ENCODE measurements around the gene CCDC68. TPM values are rescaled to one million over a fixed set of nuclear protein-coding genes. Genes with fewer than 3 reads are reported as not detected.
A peak's percentile ranks its signal among the peaks of the same experiment; 100 is the strongest.

The CCDC68 gene
- total RNA-seq, 4 donors from 2014 or later = 3.6 to 8.3 (median 5.5) TPM

DNA sequence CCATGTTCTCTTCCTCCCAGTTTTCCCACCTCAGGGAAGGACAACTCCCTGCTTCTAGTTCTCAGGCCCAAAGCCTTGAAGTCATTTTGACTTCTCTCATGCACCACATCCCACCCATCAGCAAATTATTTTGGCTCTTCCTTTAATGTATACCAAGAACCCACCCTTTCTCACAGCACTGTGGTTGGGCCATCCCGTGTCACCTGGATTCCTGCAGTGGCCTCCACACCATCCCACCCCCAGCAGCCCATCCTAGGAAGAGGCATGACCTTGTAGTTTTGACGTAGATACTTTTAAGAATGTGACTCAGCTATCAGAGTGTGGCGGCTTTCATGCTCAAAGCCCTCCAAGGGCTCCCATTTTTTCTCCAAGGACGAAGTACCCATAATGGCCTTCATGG is 25.6 kb upstream of the CCDC68 start:
- ATAC-seq = no peak
- no peaks in the 10 kb centered on the region for H3K4me1 ChIP-seq
- no peak overlapping the region for H3K4me3 ChIP-seq
- WGBS, 2 donors (ENCODE audit: low coverage in 1 of 2) = 82 to 84% methylated on average over 2 to 4 of the region's 4 CpGs
- no peaks in the 10 kb centered on the region for H3K36me3 ChIP-seq
- H3K9me3 ChIP-seq = no peaks in the 10 kb centered on the region
- H3K27ac ChIP-seq = no peak overlapping the region
- TF ChIP-seq POLR2AphosphoS5 (IDR thresholded peaks at IDR 0.05) (no peak), EP300 (IDR thresholded peaks at IDR 0.05) (no peak), POLR2A (IDR thresholded peaks at IDR 0.05) (no peak)
- TF ChIP-seq, protein P1, sequence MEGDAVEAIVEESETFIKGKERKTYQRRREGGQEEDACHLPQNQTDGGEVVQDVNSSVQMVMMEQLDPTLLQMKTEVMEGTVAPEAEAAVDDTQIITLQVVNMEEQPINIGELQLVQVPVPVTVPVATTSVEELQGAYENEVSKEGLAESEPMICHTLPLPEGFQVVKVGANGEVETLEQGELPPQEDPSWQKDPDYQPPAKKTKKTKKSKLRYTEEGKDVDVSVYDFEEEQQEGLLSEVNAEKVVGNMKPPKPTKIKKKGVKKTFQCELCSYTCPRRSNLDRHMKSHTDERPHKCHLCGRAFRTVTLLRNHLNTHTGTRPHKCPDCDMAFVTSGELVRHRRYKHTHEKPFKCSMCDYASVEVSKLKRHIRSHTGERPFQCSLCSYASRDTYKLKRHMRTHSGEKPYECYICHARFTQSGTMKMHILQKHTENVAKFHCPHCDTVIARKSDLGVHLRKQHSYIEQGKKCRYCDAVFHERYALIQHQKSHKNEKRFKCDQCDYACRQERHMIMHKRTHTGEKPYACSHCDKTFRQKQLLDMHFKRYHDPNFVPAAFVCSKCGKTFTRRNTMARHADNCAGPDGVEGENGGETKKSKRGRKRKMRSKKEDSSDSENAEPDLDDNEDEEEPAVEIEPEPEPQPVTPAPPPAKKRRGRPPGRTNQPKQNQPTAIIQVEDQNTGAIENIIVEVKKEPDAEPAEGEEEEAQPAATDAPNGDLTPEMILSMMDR (IDR thresholded peaks at IDR 0.05) = no peak
- no peaks in the 10 kb centered on the region for H3K27me3 ChIP-seq

DNA sequence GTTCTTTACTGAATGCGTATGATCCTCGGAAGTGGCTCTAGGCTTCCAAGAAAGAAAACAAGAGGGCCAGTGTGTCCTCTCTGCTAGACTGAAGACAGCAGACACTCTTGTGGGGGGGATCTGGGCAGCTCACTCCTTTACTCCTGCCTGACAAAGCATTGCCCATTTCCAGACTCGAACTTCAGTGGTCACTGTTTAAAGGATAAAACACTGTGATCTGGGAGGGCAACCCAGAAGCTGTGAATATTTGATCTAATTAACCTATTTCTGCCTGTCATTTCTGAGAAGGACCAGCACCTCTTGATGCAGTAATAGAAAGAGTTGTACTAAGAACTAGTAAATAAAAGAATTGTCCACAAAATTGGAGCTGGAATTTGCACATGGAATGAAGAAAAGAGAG is 24.5 kb upstream of the CCDC68 start:
- 78% methylated on average over 1 of the region's 3 CpGs; no CpG with 5 or more reads in 1 of the 2 donors for WGBS, 2 donors (ENCODE audit: low coverage in 1 of 2)

DNA sequence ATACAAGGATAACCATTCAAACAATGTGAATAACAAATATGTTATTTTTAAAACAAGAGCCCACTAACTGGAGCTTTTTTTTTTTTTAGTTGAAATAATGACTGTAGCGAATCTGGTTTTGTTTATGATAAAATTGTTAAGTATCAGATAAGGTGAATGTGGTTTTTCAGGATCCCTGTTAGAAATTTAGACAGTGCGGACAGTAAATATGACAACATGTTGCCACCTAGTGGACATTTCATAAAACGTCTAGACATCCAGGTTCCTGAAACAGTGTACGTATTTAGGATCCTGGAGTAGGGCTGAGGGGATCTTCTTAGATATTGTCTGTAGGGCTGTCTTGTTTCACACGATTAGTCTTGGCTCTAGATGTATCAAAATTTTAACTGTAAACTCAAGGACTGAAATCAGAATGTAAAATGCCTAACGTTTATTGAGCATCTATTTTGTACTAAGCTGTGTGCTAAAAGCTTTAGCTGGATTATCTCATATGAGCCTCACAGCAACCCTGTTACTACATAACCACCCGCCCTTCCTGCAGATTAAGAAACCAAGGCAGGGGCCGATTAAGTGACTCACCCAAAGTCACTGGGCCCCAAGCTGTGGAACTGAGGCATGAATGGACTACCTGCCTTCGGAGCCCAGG is 23.9 kb upstream of the CCDC68 start:
- ATAC-seq = no peak
- no peak overlapping the region for H3K27ac ChIP-seq
- no peaks in the 10 kb centered on the region for H3K36me3 ChIP-seq
- WGBS, 2 donors (ENCODE audit: low coverage in 1 of 2) = 10 to 13% methylated on average over 7 of the region's 9 CpGs
- H3K9me3 ChIP-seq = peaks cover 0 to 4% (median 0%) of the 10 kb centered on the region in 3 donors
- no peaks in the 10 kb centered on the region for H3K27me3 ChIP-seq
- no peak for TF ChIP-seq POLR2A (IDR thresholded peaks at IDR 0.05)
- TF ChIP-seq, protein P1 (IDR thresholded peaks at IDR 0.05) = peak; percentile 49 to 63 (median 58)
- TF ChIP-seq POLR2AphosphoS5 (IDR thresholded peaks at IDR 0.05) = no peak
- H3K4me3 ChIP-seq = no peak overlapping the region
- H3K4me1 ChIP-seq = no peaks in the 10 kb centered on the region

More for the DNA sequence above, 24.5 kb upstream of the CCDC68 start:
- no peak for ATAC-seq
- H3K4me1 ChIP-seq = no peaks in the 10 kb centered on the region
- H3K36me3 ChIP-seq = no peaks in the 10 kb centered on the region
- H3K27ac ChIP-seq = no peak overlapping the region
- H3K27me3 ChIP-seq = no peaks in the 10 kb centered on the region
- no peak overlapping the region for H3K4me3 ChIP-seq
- no peaks in the 10 kb centered on the region for H3K9me3 ChIP-seq
- TF ChIP-seq POLR2A (IDR thresholded peaks at IDR 0.05) (no peak), POLR2AphosphoS5 (IDR thresholded peaks at IDR 0.05) (no peak), EP300 (IDR thresholded peaks at IDR 0.05) (no peak)
- TF ChIP-seq, protein P1 (IDR thresholded peaks at IDR 0.05) = no peak

DNA sequence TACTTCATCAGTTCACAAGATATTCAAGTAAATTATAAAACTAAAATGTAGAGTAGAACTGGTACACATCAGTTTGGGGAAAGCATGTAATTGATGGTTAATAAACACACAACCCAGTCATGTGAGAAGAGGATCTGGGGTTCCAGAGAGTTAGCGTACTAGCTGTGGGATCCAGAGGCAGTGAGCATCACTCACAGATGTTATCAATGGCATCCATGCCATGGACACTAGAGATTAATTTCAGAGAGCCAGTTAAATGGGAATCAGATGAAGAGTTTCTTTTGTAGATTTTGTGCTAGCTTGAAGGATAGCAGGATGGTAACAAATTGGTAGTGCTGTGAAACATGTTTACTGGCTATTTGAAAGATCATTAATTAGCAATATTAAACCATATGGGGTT is 21.8 kb upstream of the CCDC68 start:
- H3K36me3 ChIP-seq = no peaks in the 10 kb centered on the region
- H3K27me3 ChIP-seq = no peaks in the 10 kb centered on the region
- ATAC-seq = no peak
- TF ChIP-seq POLR2A (IDR thresholded peaks at IDR 0.05) (no peak), EP300 (IDR thresholded peaks at IDR 0.05) (no peak), POLR2AphosphoS5 (IDR thresholded peaks at IDR 0.05) (no peak)
- TF ChIP-seq, protein P1 (IDR thresholded peaks at IDR 0.05) = no peak
- H3K27ac ChIP-seq = no peak overlapping the region
- no peaks in the 10 kb centered on the region for H3K4me1 ChIP-seq
- H3K9me3 ChIP-seq = peaks cover 0 to 10% (median 0%) of the 10 kb centered on the region in 3 donors
- WGBS, 2 donors (ENCODE audit: low coverage in 1 of 2) = 67 to 80% methylated on average over 1 of the region's 1 CpG
- H3K4me3 ChIP-seq = no peak overlapping the region

DNA sequence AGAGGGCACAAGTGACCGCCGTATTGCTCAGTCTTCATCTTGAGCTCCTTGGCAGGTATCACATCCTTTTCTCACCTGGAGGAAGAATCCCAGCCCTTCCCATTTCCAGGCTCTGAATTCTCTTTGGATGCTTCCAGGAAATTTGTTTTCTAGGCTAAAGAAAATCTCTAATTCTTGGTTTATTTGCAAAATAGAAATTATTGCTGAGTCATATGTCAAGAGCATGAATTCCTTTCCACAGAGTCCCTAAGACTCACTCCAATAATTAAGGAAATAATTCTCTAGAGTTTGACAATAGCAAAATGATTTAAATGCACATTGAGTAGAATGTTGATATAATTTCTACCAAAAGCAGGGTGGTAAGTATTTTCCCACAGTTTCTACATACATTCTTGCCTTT is 16.3 kb upstream of the CCDC68 start:
- Histone ChIP-seq H3K4me3 (no peak overlapping the region), H3K27me3 (no peaks in the 10 kb centered on the region), H3K9me3 (peaks cover 0 to 14% (median 0%) of the 10 kb centered on the region in 3 donors), H3K4me1 (no peaks in the 10 kb centered on the region), H3K36me3 (no peaks in the 10 kb centered on the region), H3K27ac (no peak overlapping the region)
- TF ChIP-seq, protein P1 (IDR thresholded peaks at IDR 0.05) = no peak
- no peak for TF ChIP-seq POLR2A (IDR thresholded peaks at IDR 0.05)
- no peak for TF ChIP-seq POLR2AphosphoS5 (IDR thresholded peaks at IDR 0.05)
- no peak for TF ChIP-seq EP300 (IDR thresholded peaks at IDR 0.05)
- no peak for ATAC-seq
- 100% methylated on average over 2 of the region's 2 CpGs; no CpG with 5 or more reads in 1 of the 2 donors for WGBS, 2 donors (ENCODE audit: low coverage in 1 of 2)

Measured in gastroesophageal sphincter (tissue), 4 donors.